ENCODE data around the gene NDUFA8. TPM values are rescaled to one million over a fixed set of nuclear protein-coding genes. Genes with fewer than 3 reads are reported as not detected.
A peak's percentile ranks its signal among the peaks of the same experiment; 100 is the strongest.

The NDUFA8 gene
- polyA plus RNA-seq, 1 of the 3 experiments (the other 2 are of a cell fraction), result 116 TPM

DNA sequence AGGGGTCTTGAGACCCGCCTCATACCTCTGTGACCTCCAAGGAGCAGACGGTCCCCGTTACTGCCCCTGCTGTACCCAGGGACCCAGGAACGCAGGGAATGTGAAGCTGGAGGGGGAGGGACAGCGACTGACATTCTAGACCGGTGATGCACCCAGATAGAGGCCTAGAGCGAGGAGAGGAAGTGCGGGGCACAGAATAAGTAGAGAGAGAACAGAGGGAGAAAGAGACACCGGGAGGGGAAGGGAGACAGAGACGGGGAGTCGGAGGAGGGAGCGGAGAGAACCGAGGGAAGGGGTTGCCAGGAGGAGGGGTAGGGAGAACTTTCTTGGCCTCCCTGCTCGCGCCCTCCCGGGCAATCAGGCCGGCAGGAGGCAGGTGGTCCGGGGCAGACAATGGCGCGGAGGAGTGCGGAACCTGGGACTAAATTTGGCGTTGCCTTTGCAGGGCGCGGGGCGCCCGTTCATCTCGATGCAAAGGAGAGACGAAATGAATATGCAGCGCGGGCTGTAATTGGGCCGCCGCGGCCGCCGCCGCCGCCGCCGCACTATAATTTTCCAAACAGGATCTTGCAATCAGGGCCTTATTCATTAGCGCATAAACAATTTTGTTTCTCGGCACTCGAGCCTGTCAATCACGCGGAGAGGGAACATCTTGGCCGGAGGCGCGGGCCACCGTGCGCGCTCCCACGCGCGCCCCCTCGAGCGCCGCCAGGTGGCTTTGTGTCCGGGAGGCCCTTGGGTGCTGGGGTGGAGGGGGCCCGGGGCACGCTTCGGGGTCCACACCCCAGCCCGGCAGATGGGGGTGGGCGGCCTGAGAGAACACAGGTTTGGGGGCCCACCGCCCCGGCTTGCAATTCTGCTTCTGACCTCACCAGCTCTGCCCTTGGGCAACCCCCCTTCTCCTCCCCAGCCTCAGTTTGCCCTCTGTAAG is 33.0 kb downstream of the NDUFA8 start:
- Histone ChIP-seq H3K79me2 (ENCODE audit: insufficient read depth) (no peaks in the 10 kb centered on the region), H4K20me1 (ENCODE audit: insufficient read depth) (no peaks in the 10 kb centered on the region), H3K4me1 (ENCODE audit: control insufficient read depth in 1 of 2, insufficient read depth in 2 of 2, low read depth in 1 of 2, low read length in 1 of 2) (peaks cover 6 to 8% of the 10 kb centered on the region in 2 experiments; a peak in 2 of 4 replicates), H3K27ac (ENCODE audit: low read depth in 2 of 2, low read length in 1 of 2) (no peak overlapping the region), H3K27me3 (ENCODE audit: insufficient read depth) (no peaks in the 10 kb centered on the region), H3K9me2 (no peaks in the 10 kb centered on the region), H3K4me3 (ENCODE audit: low read depth in 2 of 2, low read length in 1 of 2) (peak overlapping the region in 1 of 2 experiments; percentile 16; a peak in 1 of 4 replicates), H3F3A (replicated peaks; ENCODE audit: insufficient read depth) (no peaks in the 10 kb centered on the region), H3K36me3 (replicated peaks in 1 of 2; ENCODE audit: control insufficient read depth in 1 of 2, insufficient read depth in 2 of 2, low read length in 1 of 2) (no peaks in the 10 kb centered on the region), H3K9ac (no peak overlapping the region), H3K9me3 (no peaks in the 10 kb centered on the region), H2AFZ (ENCODE audit: low read depth) (peak overlapping the region; percentile 70; the same call in 1 of the 2 replicates), H3K4me2 (peak overlapping the region; percentile 52; the same call in 1 of the 2 replicates)
- WGBS (ENCODE audit: low lambda C conversion rate), result 41% methylated on average over 28 of the region's 64 CpGs
- peak; percentile 53 for DNase-seq
- TF ChIP-seq, protein P1, sequence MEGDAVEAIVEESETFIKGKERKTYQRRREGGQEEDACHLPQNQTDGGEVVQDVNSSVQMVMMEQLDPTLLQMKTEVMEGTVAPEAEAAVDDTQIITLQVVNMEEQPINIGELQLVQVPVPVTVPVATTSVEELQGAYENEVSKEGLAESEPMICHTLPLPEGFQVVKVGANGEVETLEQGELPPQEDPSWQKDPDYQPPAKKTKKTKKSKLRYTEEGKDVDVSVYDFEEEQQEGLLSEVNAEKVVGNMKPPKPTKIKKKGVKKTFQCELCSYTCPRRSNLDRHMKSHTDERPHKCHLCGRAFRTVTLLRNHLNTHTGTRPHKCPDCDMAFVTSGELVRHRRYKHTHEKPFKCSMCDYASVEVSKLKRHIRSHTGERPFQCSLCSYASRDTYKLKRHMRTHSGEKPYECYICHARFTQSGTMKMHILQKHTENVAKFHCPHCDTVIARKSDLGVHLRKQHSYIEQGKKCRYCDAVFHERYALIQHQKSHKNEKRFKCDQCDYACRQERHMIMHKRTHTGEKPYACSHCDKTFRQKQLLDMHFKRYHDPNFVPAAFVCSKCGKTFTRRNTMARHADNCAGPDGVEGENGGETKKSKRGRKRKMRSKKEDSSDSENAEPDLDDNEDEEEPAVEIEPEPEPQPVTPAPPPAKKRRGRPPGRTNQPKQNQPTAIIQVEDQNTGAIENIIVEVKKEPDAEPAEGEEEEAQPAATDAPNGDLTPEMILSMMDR (IDR thresholded peaks at IDR 0.05), result 0 out of 2 replicates have a peak, but pooled peaks have one; percentile 10
- TF ChIP-seq TAF1 (IDR thresholded peaks at IDR 0.05; ENCODE audit: borderline replicate concordance, low read depth, low read length) (no peak), FOXJ3 (CRISPR knock-in tag; IDR thresholded peaks at IDR 0.05) (no peak), TCF12 (IDR thresholded peaks at IDR 0.05) (no peak), ELF1 (IDR thresholded peaks at IDR 0.05) (no peak), MEF2A (IDR thresholded peaks at IDR 0.05; ENCODE audit: borderline replicate concordance, low read depth) (no peak), MXI1 (IDR thresholded peaks at IDR 0.05; ENCODE audit: low read depth, low read length) (no peak), FOSL2 (IDR thresholded peaks at IDR 0.05; ENCODE audit: borderline replicate concordance, low read depth) (no peak)
- TF ChIP-seq, protein P2, sequence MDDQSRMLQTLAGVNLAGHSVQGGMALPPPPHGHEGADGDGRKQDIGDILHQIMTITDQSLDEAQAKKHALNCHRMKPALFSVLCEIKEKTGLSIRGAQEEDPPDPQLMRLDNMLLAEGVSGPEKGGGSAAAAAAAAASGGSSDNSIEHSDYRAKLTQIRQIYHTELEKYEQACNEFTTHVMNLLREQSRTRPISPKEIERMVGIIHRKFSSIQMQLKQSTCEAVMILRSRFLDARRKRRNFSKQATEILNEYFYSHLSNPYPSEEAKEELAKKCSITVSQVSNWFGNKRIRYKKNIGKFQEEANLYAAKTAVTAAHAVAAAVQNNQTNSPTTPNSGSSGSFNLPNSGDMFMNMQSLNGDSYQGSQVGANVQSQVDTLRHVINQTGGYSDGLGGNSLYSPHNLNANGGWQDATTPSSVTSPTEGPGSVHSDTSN (IDR thresholded peaks at IDR 0.05), result peak; percentile 32; the same call in 1 of the 2 replicates
- CTCF ChIA-PET, result interaction anchor here (0.6 to 15.3 kb wide), 23 partner anchors 8 to 684 kb away, joined by 3 to 528 read pairs (median 8); partner anchors contain the start of gene TTLL11
- POLR2A ChIA-PET, result interaction anchor here (0.6 kb wide), 1 partner anchor 326 kb away, joined by 5 read pairs; no protein-coding TSS in a partner anchor

DNA sequence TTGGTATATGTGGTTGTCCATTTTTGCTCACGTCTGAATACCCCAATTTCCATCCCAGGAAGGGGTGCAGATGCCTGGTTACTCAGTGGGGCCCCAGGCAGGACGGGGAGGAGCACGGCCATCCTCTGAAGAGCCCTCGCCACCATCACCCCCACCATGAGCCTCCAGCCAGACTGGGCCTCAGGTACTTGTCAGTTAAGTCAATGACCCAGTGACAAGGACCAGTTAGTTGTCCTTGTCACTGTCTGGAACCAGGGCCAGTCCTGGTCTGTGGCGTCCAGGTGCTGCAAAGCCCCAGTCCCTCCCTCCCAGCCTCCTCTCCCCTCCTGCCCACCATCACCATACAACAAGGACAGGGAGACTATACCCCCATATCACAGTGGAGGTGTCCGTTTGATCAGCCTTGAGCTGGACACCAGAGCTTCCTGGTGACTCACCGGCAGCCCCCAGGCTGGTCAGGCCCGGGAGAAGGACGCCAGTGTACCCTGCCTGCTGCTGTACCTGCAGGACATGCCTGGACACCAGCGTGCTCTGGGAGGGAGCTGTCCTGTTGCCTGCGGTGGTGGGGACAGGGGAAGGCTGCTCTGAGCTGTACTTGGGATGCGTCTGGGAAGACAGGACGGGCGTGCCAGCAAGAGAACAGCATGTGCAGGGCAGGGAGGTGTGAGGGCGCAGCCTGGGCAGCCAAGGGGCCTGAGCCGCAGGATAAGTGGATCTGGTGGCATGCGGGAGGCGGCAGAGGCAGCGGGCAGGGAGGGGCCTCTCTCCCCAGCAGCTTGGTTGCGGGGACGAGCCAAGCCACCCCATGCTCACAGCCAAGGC is 33.9 kb downstream of the NDUFA8 start:
- H4K20me1 ChIP-seq (ENCODE audit: insufficient read depth), result no peaks in the 10 kb centered on the region
- H3K79me2 ChIP-seq (ENCODE audit: insufficient read depth), result no peaks in the 10 kb centered on the region
- no peaks in the 10 kb centered on the region for H3K9me3 ChIP-seq
- H3F3A ChIP-seq (replicated peaks; ENCODE audit: insufficient read depth), result no peaks in the 10 kb centered on the region
- no peak overlapping the region for H3K9ac ChIP-seq
- H3K27ac ChIP-seq (ENCODE audit: low read depth in 2 of 2, low read length in 1 of 2), result no peak overlapping the region
- H3K27me3 ChIP-seq (ENCODE audit: insufficient read depth), result no peaks in the 10 kb centered on the region
- peak; percentile 56 for DNase-seq
- H3K4me1 ChIP-seq (ENCODE audit: control insufficient read depth in 1 of 2, insufficient read depth in 2 of 2, low read depth in 1 of 2, low read length in 1 of 2), result peaks cover 6 to 8% of the 10 kb centered on the region in 2 experiments; a peak in 2 of 4 replicates
- CTCF ChIA-PET, result interaction anchor here (0.5 to 15.3 kb wide), 44 partner anchors 9 to 685 kb away, joined by 3 to 528 read pairs (median 6); partner anchors contain the start of genes MORN5, MRRF, NDUFA8 and RBM18
- peak overlapping the region; percentile 70; the same call in 1 of the 2 replicates for H2AFZ ChIP-seq (ENCODE audit: low read depth)
- WGBS (ENCODE audit: low lambda C conversion rate), result 71% methylated on average over 18 of the region's 21 CpGs
- H3K4me2 ChIP-seq, result 0 out of 2 replicates have a peak overlapping the region, but pooled peaks have one; percentile 52
- no peak overlapping the region; a peak in 1 of 4 replicates for H3K4me3 ChIP-seq (ENCODE audit: low read depth in 2 of 2, low read length in 1 of 2)
- H3K36me3 ChIP-seq (replicated peaks in 1 of 2; ENCODE audit: control insufficient read depth in 1 of 2, insufficient read depth in 2 of 2, low read length in 1 of 2), result no peaks in the 10 kb centered on the region
- no peaks in the 10 kb centered on the region for H3K9me2 ChIP-seq
- POLR2A ChIA-PET, result interaction anchor here (0.6 to 1.5 kb wide), 2 partner anchors 225 to 327 kb away, joined by 5 to 8 read pairs; no protein-coding TSS in a partner anchor
- TF ChIP-seq TAF1 (IDR thresholded peaks at IDR 0.05; ENCODE audit: borderline replicate concordance, low read depth, low read length) (no peak), ELF1 (IDR thresholded peaks at IDR 0.05) (no peak), NRF1 (IDR thresholded peaks at IDR 0.05; ENCODE audit: low read depth, low read length) (no peak), YY1 (IDR thresholded peaks at IDR 0.05; ENCODE audit: low read depth) (no peak), SIN3A (IDR thresholded peaks at IDR 0.05; ENCODE audit: borderline replicate concordance, low read depth, low read length) (no peak), FOXM1 (IDR thresholded peaks at IDR 0.05; ENCODE audit: low read depth) (no peak), GATA2 (CRISPR knock-in tag; IDR thresholded peaks at IDR 0.05) (no peak), GABPA (IDR thresholded peaks at IDR 0.05; ENCODE audit: low read depth) (no peak)
- TF ChIP-seq, protein P3, sequence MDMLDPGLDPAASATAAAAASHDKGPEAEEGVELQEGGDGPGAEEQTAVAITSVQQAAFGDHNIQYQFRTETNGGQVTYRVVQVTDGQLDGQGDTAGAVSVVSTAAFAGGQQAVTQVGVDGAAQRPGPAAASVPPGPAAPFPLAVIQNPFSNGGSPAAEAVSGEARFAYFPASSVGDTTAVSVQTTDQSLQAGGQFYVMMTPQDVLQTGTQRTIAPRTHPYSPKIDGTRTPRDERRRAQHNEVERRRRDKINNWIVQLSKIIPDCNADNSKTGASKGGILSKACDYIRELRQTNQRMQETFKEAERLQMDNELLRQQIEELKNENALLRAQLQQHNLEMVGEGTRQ (IDR thresholded peaks at IDR 0.05; ENCODE audit: borderline replicate concordance, low read depth, low read length), result no peak
- TF ChIP-seq, protein P4, sequence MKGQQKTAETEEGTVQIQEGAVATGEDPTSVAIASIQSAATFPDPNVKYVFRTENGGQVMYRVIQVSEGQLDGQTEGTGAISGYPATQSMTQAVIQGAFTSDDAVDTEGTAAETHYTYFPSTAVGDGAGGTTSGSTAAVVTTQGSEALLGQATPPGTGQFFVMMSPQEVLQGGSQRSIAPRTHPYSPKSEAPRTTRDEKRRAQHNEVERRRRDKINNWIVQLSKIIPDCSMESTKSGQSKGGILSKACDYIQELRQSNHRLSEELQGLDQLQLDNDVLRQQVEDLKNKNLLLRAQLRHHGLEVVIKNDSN (IDR thresholded peaks at IDR 0.05; ENCODE audit: borderline replicate concordance, low read depth), result no peak
- TF ChIP-seq, protein P5, sequence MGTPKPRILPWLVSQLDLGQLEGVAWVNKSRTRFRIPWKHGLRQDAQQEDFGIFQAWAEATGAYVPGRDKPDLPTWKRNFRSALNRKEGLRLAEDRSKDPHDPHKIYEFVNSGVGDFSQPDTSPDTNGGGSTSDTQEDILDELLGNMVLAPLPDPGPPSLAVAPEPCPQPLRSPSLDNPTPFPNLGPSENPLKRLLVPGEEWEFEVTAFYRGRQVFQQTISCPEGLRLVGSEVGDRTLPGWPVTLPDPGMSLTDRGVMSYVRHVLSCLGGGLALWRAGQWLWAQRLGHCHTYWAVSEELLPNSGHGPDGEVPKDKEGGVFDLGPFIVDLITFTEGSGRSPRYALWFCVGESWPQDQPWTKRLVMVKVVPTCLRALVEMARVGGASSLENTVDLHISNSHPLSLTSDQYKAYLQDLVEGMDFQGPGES (IDR thresholded peaks at IDR 0.05; ENCODE audit: low read depth, low read length), result no peak

Data from SK-N-SH (cell line).